ENCODE data around the gene GLUD1. TPM values are rescaled to one million over a fixed set of nuclear protein-coding genes. Genes with fewer than 3 reads are reported as not detected.
"Not testable (repeated sequence)": the region's sequence is repeated elsewhere in the genome, so short reads cannot be mapped to it uniquely, and the experiment has no call there.

GLUD1 gene
- total RNA-seq, 1 experiment from 2014 or later = 275 TPM

DNA sequence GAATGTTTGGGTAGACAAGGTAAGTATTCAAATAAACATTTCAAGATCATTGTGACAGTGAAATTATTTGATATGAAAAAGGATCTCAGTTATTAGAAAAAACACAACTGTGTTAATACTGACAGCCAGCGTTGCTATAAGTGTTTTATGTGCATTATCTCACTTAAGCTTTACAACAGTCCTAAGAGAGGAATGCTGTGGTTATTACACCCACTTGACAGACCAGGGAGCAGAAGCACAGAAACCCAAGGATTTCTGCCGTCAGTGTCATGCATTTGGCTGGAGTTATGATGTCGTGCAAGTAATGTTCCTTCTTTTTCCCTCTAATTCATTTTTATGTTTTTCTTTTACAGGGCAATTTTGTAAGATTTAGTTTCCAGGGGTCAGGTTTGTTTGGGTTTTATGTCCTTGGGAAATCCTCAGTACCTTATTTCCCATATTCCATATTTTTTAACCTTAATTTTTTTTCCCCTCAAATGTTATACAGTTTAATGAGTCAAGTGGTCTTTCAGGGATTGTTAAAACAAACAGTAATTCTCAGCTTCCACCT, 33.0 kb upstream of the GLUD1 start:
- H3K9me3 Mint-ChIP-seq (ENCODE audit: unreplicated experiment); POLR2A ChIA-PET; H3K4me3 Mint-ChIP-seq (ENCODE audit: unreplicated experiment); intact Hi-C loops (cut with micrococcal nuclease); BruUV-seq (replicated peaks); DNase-seq (ENCODE audit: unreplicated experiment); H3K27ac Mint-ChIP-seq (ENCODE audit: low read depth, unreplicated experiment); CTCF ChIA-PET; H3K27me3 Mint-ChIP-seq (ENCODE audit: insufficient read depth, unreplicated experiment); H3K4me1 Mint-ChIP-seq (ENCODE audit: insufficient read depth, unreplicated experiment): not testable (repeated sequence)
- H3K36me3 Mint-ChIP-seq (ENCODE audit: insufficient read depth, unreplicated experiment) = peaks cover 39% of the 10 kb centered on the region

DNA sequence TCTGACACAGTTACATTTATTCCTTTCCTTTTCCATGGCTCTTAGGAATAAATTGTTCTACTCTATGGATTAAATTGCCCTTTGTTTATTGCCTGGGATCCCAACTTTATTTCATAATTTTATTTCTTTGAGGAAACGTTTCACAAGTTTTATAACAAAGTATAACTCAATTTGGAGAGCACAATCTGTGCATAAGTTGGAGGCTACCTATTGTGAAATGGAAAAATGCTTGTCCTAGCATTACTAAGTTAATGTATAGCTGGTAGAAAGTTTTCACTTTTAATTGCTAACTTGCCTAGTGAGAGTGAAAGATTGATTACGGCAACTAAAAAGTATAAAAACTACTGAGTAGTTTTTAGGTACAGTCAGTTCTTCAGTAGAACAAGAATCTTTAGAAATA, 32.4 kb upstream of the GLUD1 start:
- BruUV-seq (replicated peaks); H3K27ac Mint-ChIP-seq (ENCODE audit: low read depth, unreplicated experiment); intact Hi-C loops (cut with micrococcal nuclease); H3K9me3 Mint-ChIP-seq (ENCODE audit: unreplicated experiment); H3K4me1 Mint-ChIP-seq (ENCODE audit: insufficient read depth, unreplicated experiment); POLR2A ChIA-PET; DNase-seq (ENCODE audit: unreplicated experiment); H3K4me3 Mint-ChIP-seq (ENCODE audit: unreplicated experiment); H3K27me3 Mint-ChIP-seq (ENCODE audit: insufficient read depth, unreplicated experiment); CTCF ChIA-PET: not testable (repeated sequence)
- peaks cover 45% of the 10 kb centered on the region for H3K36me3 Mint-ChIP-seq (ENCODE audit: insufficient read depth, unreplicated experiment)

DNA sequence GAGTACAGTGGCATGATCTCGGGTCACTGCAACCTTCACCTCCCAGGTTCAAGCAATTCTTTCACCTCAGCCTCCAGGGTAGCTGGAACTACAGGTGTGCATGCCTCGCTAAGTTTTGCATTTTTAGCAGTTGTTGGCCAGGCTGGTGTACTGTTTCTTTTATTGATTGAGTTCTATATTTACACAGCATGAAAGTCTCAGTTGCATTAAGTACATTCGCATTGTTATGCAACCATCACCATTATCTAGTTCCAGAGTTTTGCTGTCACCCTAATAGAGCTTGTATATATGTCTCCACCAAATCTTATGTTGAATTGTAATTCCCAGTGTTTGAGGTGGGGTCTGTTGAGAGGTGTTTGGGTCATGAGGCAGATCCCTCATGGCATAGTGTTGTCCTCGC, 28.7 kb upstream of the GLUD1 start:
- H3K4me1 Mint-ChIP-seq (ENCODE audit: insufficient read depth, unreplicated experiment); H3K9me3 Mint-ChIP-seq (ENCODE audit: unreplicated experiment); BruUV-seq (replicated peaks); H3K27ac Mint-ChIP-seq (ENCODE audit: low read depth, unreplicated experiment); H3K4me3 Mint-ChIP-seq (ENCODE audit: unreplicated experiment); H3K27me3 Mint-ChIP-seq (ENCODE audit: insufficient read depth, unreplicated experiment); CTCF ChIA-PET; DNase-seq (ENCODE audit: unreplicated experiment); intact Hi-C loops (cut with micrococcal nuclease); POLR2A ChIA-PET: not testable (repeated sequence)
- H3K36me3 Mint-ChIP-seq (ENCODE audit: insufficient read depth, unreplicated experiment) = peaks cover 42% of the 10 kb centered on the region

DNA sequence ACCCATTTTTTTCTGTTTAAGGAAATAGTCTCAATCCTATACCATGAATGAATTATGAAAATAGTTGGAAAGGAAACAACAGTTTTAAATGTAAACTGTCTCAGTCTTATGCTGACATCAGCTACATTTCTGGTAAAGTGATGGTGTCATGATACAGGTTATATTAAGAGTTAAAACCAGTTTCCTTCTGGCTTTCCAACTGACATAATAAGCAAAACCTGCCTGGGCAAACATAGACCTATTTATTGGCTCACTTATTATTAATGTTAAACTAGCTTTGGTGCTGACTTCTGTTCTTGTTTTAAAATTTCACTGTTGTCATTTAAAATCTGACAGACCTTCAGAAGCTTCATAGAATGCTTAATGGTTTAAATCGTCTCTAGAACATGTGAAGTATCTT, 24.4 kb upstream of the GLUD1 start:
- DNase-seq (ENCODE audit: unreplicated experiment); H3K9me3 Mint-ChIP-seq (ENCODE audit: unreplicated experiment); H3K4me1 Mint-ChIP-seq (ENCODE audit: insufficient read depth, unreplicated experiment); intact Hi-C loops (cut with micrococcal nuclease); CTCF ChIA-PET; H3K4me3 Mint-ChIP-seq (ENCODE audit: unreplicated experiment); BruUV-seq (replicated peaks); POLR2A ChIA-PET; H3K27ac Mint-ChIP-seq (ENCODE audit: low read depth, unreplicated experiment); H3K27me3 Mint-ChIP-seq (ENCODE audit: insufficient read depth, unreplicated experiment): not testable (repeated sequence)
- H3K36me3 Mint-ChIP-seq (ENCODE audit: insufficient read depth, unreplicated experiment) = peaks cover 40% of the 10 kb centered on the region

DNA sequence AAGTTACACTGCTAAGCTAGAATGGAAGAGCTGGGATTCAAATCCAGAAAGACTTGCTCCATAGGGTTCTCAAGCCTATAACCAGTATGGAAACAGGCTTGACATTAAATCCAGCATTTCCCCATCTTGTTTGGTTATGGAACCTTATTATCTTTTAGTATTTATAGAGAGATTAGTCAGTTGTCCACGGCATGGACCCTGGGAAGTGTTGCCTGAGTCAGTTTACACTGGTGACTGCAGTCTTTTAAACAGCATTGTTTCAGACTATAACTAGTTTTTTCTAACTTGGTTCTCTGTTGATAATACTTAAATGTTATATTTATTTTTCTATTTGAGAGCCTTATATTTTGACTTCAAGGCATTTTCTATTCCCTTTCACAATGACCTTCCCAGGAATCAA, 23.5 kb upstream of the GLUD1 start:
- DNase-seq (ENCODE audit: unreplicated experiment); intact Hi-C loops (cut with micrococcal nuclease); H3K9me3 Mint-ChIP-seq (ENCODE audit: unreplicated experiment); CTCF ChIA-PET; H3K4me1 Mint-ChIP-seq (ENCODE audit: insufficient read depth, unreplicated experiment); BruUV-seq (replicated peaks); H3K27ac Mint-ChIP-seq (ENCODE audit: low read depth, unreplicated experiment); H3K27me3 Mint-ChIP-seq (ENCODE audit: insufficient read depth, unreplicated experiment); POLR2A ChIA-PET; H3K4me3 Mint-ChIP-seq (ENCODE audit: unreplicated experiment): not testable (repeated sequence)
- H3K36me3 Mint-ChIP-seq (ENCODE audit: insufficient read depth, unreplicated experiment) = peaks cover 40% of the 10 kb centered on the region

DNA sequence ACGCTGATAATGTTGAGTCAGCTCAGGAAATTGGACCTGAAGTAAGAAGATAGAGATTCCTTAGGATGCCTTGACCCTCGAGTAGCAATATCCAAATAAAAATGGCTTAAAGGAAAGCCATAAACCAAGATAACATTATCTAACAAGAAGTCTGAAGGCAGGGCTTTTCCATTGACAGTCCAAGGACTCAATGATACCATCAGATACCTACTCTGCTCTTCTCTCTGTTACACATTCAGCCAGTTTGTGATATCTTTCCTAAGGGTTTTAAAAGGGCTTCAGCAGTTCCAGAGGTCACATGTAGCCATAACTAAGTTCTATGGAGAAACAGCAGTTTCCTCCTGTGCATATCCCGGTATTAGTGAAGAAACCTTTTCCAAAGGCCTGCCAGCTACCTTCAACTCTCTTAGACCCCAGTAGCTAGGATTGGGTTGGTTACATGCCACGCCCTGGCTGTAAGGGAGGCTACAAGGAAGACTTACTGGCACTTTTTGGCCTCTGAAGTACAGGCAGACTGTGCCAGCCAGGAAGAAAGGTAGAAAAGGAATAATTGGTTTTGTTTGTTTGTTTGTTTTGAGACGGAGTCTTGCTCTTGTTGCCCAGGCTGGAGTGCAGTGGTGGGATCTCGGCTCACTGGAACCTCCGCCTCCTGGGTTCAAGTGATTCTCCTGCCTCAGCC, 10.9 kb upstream of the GLUD1 start:
- POLR2A ChIA-PET = interaction anchor here (1.4 kb wide), 1 partner anchor 9 kb away, joined by 9 read pairs; no protein-coding TSS in a partner anchor
- H3K9me3 Mint-ChIP-seq (ENCODE audit: unreplicated experiment) = no peaks in the 10 kb centered on the region
- CTCF ChIA-PET = interaction anchor here (0.7 to 1.3 kb wide), 3 partner anchors 9 to 160 kb away, joined by 3 read pairs; partner anchors contain the start of gene SHLD2
- DNase-seq (ENCODE audit: unreplicated experiment) = no peak
- H3K27ac Mint-ChIP-seq (ENCODE audit: low read depth, unreplicated experiment) = peak overlapping the region; percentile 16
- H3K27me3 Mint-ChIP-seq (ENCODE audit: insufficient read depth, unreplicated experiment) = no peaks in the 10 kb centered on the region
- no peak overlapping the region for H3K4me3 Mint-ChIP-seq (ENCODE audit: unreplicated experiment)
- TF ChIP-seq, protein P1, sequence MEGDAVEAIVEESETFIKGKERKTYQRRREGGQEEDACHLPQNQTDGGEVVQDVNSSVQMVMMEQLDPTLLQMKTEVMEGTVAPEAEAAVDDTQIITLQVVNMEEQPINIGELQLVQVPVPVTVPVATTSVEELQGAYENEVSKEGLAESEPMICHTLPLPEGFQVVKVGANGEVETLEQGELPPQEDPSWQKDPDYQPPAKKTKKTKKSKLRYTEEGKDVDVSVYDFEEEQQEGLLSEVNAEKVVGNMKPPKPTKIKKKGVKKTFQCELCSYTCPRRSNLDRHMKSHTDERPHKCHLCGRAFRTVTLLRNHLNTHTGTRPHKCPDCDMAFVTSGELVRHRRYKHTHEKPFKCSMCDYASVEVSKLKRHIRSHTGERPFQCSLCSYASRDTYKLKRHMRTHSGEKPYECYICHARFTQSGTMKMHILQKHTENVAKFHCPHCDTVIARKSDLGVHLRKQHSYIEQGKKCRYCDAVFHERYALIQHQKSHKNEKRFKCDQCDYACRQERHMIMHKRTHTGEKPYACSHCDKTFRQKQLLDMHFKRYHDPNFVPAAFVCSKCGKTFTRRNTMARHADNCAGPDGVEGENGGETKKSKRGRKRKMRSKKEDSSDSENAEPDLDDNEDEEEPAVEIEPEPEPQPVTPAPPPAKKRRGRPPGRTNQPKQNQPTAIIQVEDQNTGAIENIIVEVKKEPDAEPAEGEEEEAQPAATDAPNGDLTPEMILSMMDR (IDR thresholded peaks at IDR 0.05; ENCODE audit: unreplicated experiment) = no peak
- intact Hi-C loops (cut with micrococcal nuclease) = no loop called here
- BruUV-seq (replicated peaks) = no TSS peak
- peaks cover 85% of the 10 kb centered on the region for H3K36me3 Mint-ChIP-seq (ENCODE audit: insufficient read depth, unreplicated experiment)
- H3K4me1 Mint-ChIP-seq (ENCODE audit: insufficient read depth, unreplicated experiment) = no peaks in the 10 kb centered on the region

DNA sequence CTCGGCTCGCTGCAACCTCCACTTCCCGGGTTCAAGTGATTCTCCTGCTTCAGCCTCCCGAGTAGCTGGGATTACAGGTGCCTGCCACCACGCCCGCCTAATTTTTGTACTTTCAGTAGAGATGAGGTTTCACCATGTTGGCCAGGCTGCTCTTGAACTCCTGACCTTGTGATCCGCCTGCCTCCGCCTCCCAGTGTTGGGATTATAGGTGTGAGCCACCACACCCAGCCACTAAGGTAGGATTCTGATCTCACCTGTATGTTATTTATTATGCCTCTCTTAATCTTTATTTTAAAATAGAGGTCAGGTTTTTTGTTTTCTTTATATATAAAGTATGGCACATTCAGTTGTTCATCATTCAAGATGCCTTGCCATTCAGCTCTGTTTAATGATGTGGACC, 10.1 kb upstream of the GLUD1 start:
- H3K9me3 Mint-ChIP-seq (ENCODE audit: unreplicated experiment); BruUV-seq (replicated peaks); H3K4me1 Mint-ChIP-seq (ENCODE audit: insufficient read depth, unreplicated experiment); H3K4me3 Mint-ChIP-seq (ENCODE audit: unreplicated experiment); H3K27me3 Mint-ChIP-seq (ENCODE audit: insufficient read depth, unreplicated experiment); POLR2A ChIA-PET; DNase-seq (ENCODE audit: unreplicated experiment); intact Hi-C loops (cut with micrococcal nuclease): not testable (repeated sequence)
- peaks cover 85% of the 10 kb centered on the region for H3K36me3 Mint-ChIP-seq (ENCODE audit: insufficient read depth, unreplicated experiment)
- H3K27ac Mint-ChIP-seq (ENCODE audit: low read depth, unreplicated experiment) = peak overlapping the region; percentile 16
- CTCF ChIA-PET = interaction anchor here (0.7 kb wide), 1 partner anchor 159 kb away, joined by 3 read pairs; no protein-coding TSS in a partner anchor
